ENCODE results near the gene CALR.

CALR gene

GRCh38 chr19:12983542-12984142 lies 45.2 kb downstream of the CALR start:
- DNase-seq = peak; percentile 45

- no peak for DNase-seq
Measured at GRCh38 chr19:12984143-12984627, 45.8 kb downstream of the CALR start.

- DNase-seq = no peak
Measured at GRCh38 chr19:12984683-12985048, 46.3 kb downstream of the CALR start.

GRCh38 chr19:12985049-12985776 lies 46.8 kb downstream of the CALR start:
- no peak for DNase-seq

GRCh38 chr19:12986726-12987125 lies 48.3 kb downstream of the CALR start:
- no peak for DNase-seq

- no peak for DNase-seq
Measured at GRCh38 chr19:12987190-12987589, 48.8 kb downstream of the CALR start.

GRCh38 chr19:12987781-12988180 lies 49.4 kb downstream of the CALR start:
- no peak for DNase-seq

- no peak for DNase-seq
Measured at GRCh38 chr19:12990431-12990830, 52.0 kb downstream of the CALR start.

- no peak for DNase-seq
Measured at GRCh38 chr19:12990853-12991252, 52.4 kb downstream of the CALR start.

- DNase-seq = no peak
Measured at GRCh38 chr19:12991296-12991695, 52.9 kb downstream of the CALR start.

GRCh38 chr19:12992729-12993128 lies 54.3 kb downstream of the CALR start:
- DNase-seq = no peak

- DNase-seq = no peak
Measured at GRCh38 chr19:12993562-12993961, 55.2 kb downstream of the CALR start.

All from GOT3 (cell line).